Measurements from ENCODE around the gene ZP3.
"Not testable (repeated sequence)": the region's sequence is repeated elsewhere in the genome, so short reads cannot be mapped to it uniquely, and the experiment has no call there.

DNA sequence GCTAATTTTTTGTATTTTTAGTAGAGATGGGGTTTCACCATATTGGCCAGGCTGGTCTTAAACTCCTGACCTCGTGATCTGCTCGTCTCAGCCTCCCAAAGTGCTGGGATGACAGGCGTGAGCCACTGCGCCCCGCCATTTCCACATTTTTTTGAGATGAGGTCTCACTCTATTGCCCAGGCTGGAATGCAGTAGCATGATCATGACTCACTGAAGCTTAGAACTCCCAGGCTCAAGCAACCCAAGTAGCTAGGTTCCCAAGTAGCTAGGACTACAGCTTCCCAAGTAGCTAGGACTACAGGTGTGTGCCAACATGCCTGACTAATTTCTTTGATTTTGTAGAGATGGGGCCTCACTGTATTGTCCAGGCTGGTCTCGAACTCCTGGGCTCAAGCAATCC is 3.7 kb upstream of the ZP3 start:
- TF ChIP-seq EZH2 (IDR thresholded peaks at IDR 0.05; ENCODE audit: insufficient read depth, poor library complexity, severe bottlenecking); EZH2phosphoT487 (IDR thresholded peaks at IDR 0.05; ENCODE audit: insufficient read depth, low read depth): not testable (repeated sequence)
